Natural killer cell treated with Interleukin-12 subunit alpha and Interleukin-12 subunit beta and Interleukin-15 and Interleukin-18, amount 100 ng/mL, for 72 hours (primary cell): Measurements from ENCODE around the gene GCN1. TPM values are rescaled to one million over a fixed set of nuclear protein-coding genes. Genes with fewer than 3 reads are reported as not detected.

Experiments
- ATAC-seq, 2 donors: fragments of 150-1000 bp; cut with Tn5 transposase in 1 of 2; sonication (Bioruptor Pico), chemical (Tn5 transposase) in 1 of 2; 2 replicates each; pipeline ENCODE4 v1.10.0; 2021
- DNase-seq: peaks from one replicate; pipeline ENCODE4 v3.0.0; 2022; ENCODE audit warnings: low spot score
- H3K27ac Mint-ChIP-seq, 2 donors: 1 replicate in 1 of 2; 2 replicates in 1 of 2; pipeline ENCODE4 v1.8.0; 2022; ENCODE audit warnings: mixed read lengths in 2 of 2, mild to moderate bottlenecking in 1 of 2, moderate library complexity in 1 of 2
- H3K27me3 Mint-ChIP-seq, 2 donors: 1 replicate in 1 of 2; 2 replicates in 1 of 2; pipeline ENCODE4 v1.8.0; 2022; ENCODE audit warnings: mixed read lengths in 2 of 2
- H3K36me3 Mint-ChIP-seq: one replicate; pipeline ENCODE4 v1.8.0; 2022; ENCODE audit warnings: mixed read lengths
- H3K4me1 Mint-ChIP-seq, 2 donors: 1 replicate in 1 of 2; 2 replicates in 1 of 2; pipeline ENCODE4 v1.8.0; 2022; ENCODE audit warnings: low read depth in 2 of 2, mixed read lengths in 2 of 2, mild to moderate bottlenecking in 1 of 2
- H3K4me3 Mint-ChIP-seq: one replicate; pipeline ENCODE4 v1.8.0; 2022; ENCODE audit warnings: mixed read lengths
- H3K9me3 Mint-ChIP-seq: 2 replicates; pipeline ENCODE4 v1.8.0; 2022; ENCODE audit warnings: mixed read lengths
- total RNA-seq, 2 donors: library from RNA; stranded (reverse); gene quantifications; one replicate each; pipeline ENCODE4 v1.2.3, GENCODE V29; 2022

GCN1 gene
- total RNA-seq, 2 donors from 2014 or later: 126 to 311 TPM

GRCh38 chr12:120115692-120116440, 78.6 kb downstream of the GCN1 start:
- peaks cover 13% of the 10 kb centered on the region for H3K36me3 Mint-ChIP-seq
- H3K27ac Mint-ChIP-seq: peak overlapping the region; percentile 60 to 91
- no peaks in the 10 kb centered on the region for H3K27me3 Mint-ChIP-seq
- peaks cover 71 to 72% of the 10 kb centered on the region in 2 donors for H3K4me1 Mint-ChIP-seq
- peak overlapping the region; percentile 89 for H3K4me3 Mint-ChIP-seq
- H3K9me3 Mint-ChIP-seq: no peaks in the 10 kb centered on the region
- ATAC-seq (peak in 1 of 2 donors; percentile 45), DNase-seq (no peak)

- H3K4me1 Mint-ChIP-seq: peaks cover 73 to 74% of the 10 kb centered on the region in 2 donors
- H3K36me3 Mint-ChIP-seq: peaks cover 13% of the 10 kb centered on the region
- H3K9me3 Mint-ChIP-seq: no peaks in the 10 kb centered on the region
- DNase-seq (no peak), ATAC-seq (no peak)
- H3K4me3 Mint-ChIP-seq: peak overlapping the region; percentile 89
- peak overlapping the region; percentile 60 to 91 for H3K27ac Mint-ChIP-seq
- H3K27me3 Mint-ChIP-seq: no peaks in the 10 kb centered on the region
Measured at GRCh38 chr12:120115066-120115465, 79.4 kb downstream of the GCN1 start.

GRCh38 chr12:120110550-120111501, 83.7 kb downstream of the GCN1 start:
- Mint-ChIP-seq H3K27ac (peak overlapping the region; percentile 84 to 90), H3K27me3 (no peaks in the 10 kb centered on the region), H3K9me3 (no peaks in the 10 kb centered on the region), H3K4me3 (peak overlapping the region; percentile 83), H3K4me1 (peaks cover 58 to 61% of the 10 kb centered on the region in 2 donors), H3K36me3 (peaks cover 9% of the 10 kb centered on the region)
- ATAC-seq (peak; percentile 91 to 94), DNase-seq (peak; percentile 77)

- Mint-ChIP-seq H3K27me3 (no peaks in the 10 kb centered on the region), H3K4me1 (peaks cover 53 to 56% of the 10 kb centered on the region in 2 donors), H3K9me3 (no peaks in the 10 kb centered on the region), H3K36me3 (peaks cover 5% of the 10 kb centered on the region), H3K27ac (peak overlapping the region; percentile 84 to 90), H3K4me3 (peak overlapping the region; percentile 83)
- DNase-seq (no peak), ATAC-seq (no peak)
Measured at GRCh38 chr12:120109570-120110267, 84.8 kb downstream of the GCN1 start.

GRCh38 chr12:120106151-120106550, 88.4 kb downstream of the GCN1 start:
- H3K4me3 Mint-ChIP-seq: no peak overlapping the region
- peaks cover 6% of the 10 kb centered on the region for H3K36me3 Mint-ChIP-seq
- H3K27ac Mint-ChIP-seq: peak overlapping the region in 1 of 2 donors; percentile 31
- no peak for DNase-seq
- ATAC-seq: no peak
- H3K4me1 Mint-ChIP-seq: peaks cover 44 to 45% of the 10 kb centered on the region in 2 donors
- H3K9me3 Mint-ChIP-seq: no peaks in the 10 kb centered on the region
- H3K27me3 Mint-ChIP-seq: no peaks in the 10 kb centered on the region

- H3K9me3 Mint-ChIP-seq: no peaks in the 10 kb centered on the region
- no peaks in the 10 kb centered on the region for H3K27me3 Mint-ChIP-seq
- peaks cover 6% of the 10 kb centered on the region for H3K36me3 Mint-ChIP-seq
- no peak for ATAC-seq
- H3K4me3 Mint-ChIP-seq: no peak overlapping the region
- DNase-seq: no peak
- H3K4me1 Mint-ChIP-seq: peaks cover 29 to 35% of the 10 kb centered on the region in 2 donors
- no peak overlapping the region for H3K27ac Mint-ChIP-seq
Measured at GRCh38 chr12:120103371-120103770, 91.1 kb downstream of the GCN1 start.

- ATAC-seq: no peak
- no peaks in the 10 kb centered on the region for H3K9me3 Mint-ChIP-seq
- H3K27me3 Mint-ChIP-seq: no peaks in the 10 kb centered on the region
- no peak overlapping the region for H3K4me3 Mint-ChIP-seq
- H3K27ac Mint-ChIP-seq: no peak overlapping the region
- DNase-seq: no peak
- peaks cover 27 to 35% of the 10 kb centered on the region in 2 donors for H3K4me1 Mint-ChIP-seq
- H3K36me3 Mint-ChIP-seq: peaks cover 6% of the 10 kb centered on the region
Measured at GRCh38 chr12:120103044-120103338, 91.5 kb downstream of the GCN1 start.

GRCh38 chr12:120102189-120103043, 92.1 kb downstream of the GCN1 start:
- Mint-ChIP-seq H3K27ac (peak overlapping the region; percentile 83 to 85), H3K36me3 (peaks cover 6% of the 10 kb centered on the region), H3K9me3 (no peaks in the 10 kb centered on the region), H3K27me3 (no peaks in the 10 kb centered on the region), H3K4me1 (peaks cover 23 to 33% of the 10 kb centered on the region in 2 donors), H3K4me3 (peak overlapping the region; percentile 88)
- no peak for DNase-seq
- no peak for ATAC-seq

- H3K36me3 Mint-ChIP-seq: peaks cover 6% of the 10 kb centered on the region
- H3K4me1 Mint-ChIP-seq: peaks cover 23 to 33% of the 10 kb centered on the region in 2 donors
- H3K4me3 Mint-ChIP-seq: peak overlapping the region; percentile 88
- H3K27ac Mint-ChIP-seq: peak overlapping the region; percentile 83 to 85
- peak; percentile 22 to 51 for ATAC-seq
- no peak for DNase-seq
- no peaks in the 10 kb centered on the region for H3K9me3 Mint-ChIP-seq
- H3K27me3 Mint-ChIP-seq: no peaks in the 10 kb centered on the region
Measured at GRCh38 chr12:120101617-120102016, 92.9 kb downstream of the GCN1 start.

- ATAC-seq (peak; percentile 82 to 85), DNase-seq (peak; percentile 79)
- Mint-ChIP-seq H3K27ac (peak overlapping the region; percentile 83 to 85), H3K36me3 (peaks cover 6% of the 10 kb centered on the region), H3K27me3 (no peaks in the 10 kb centered on the region), H3K4me3 (peak overlapping the region; percentile 88), H3K4me1 (peaks cover 23 to 31% of the 10 kb centered on the region in 2 donors), H3K9me3 (no peaks in the 10 kb centered on the region)
Measured at GRCh38 chr12:120101182-120101581, 93.3 kb downstream of the GCN1 start.

- Mint-ChIP-seq H3K36me3 (peaks cover 6% of the 10 kb centered on the region), H3K9me3 (no peaks in the 10 kb centered on the region), H3K4me1 (peaks cover 23 to 27% of the 10 kb centered on the region in 2 donors), H3K4me3 (no peak overlapping the region), H3K27ac (peak overlapping the region in 1 of 2 donors; percentile 27), H3K27me3 (no peaks in the 10 kb centered on the region)
- DNase-seq: no peak
- ATAC-seq: no peak
Measured at GRCh38 chr12:120100630-120101029, 93.9 kb downstream of the GCN1 start.

- DNase-seq: no peak
- H3K27ac Mint-ChIP-seq: peak overlapping the region in 1 of 2 donors; percentile 27
Measured at GRCh38 chr12:120099738-120100137, 94.8 kb downstream of the GCN1 start.

More at GRCh38 chr12:120099738-120100137, 94.8 kb downstream of the GCN1 start:
- no peaks in the 10 kb centered on the region for H3K27me3 Mint-ChIP-seq
- H3K4me3 Mint-ChIP-seq: no peak overlapping the region
- H3K9me3 Mint-ChIP-seq: no peaks in the 10 kb centered on the region
- peaks cover under 1% of the 10 kb centered on the region for H3K36me3 Mint-ChIP-seq
- H3K4me1 Mint-ChIP-seq: peaks cover 19 to 22% of the 10 kb centered on the region in 2 donors
- ATAC-seq: no peak
